Endothelial cell of umbilical vein (primary cell): Measurements from ENCODE around the gene ESCO1. TPM values are rescaled to one million over a fixed set of nuclear protein-coding genes. Genes with fewer than 3 reads are reported as not detected.

Experiments
- BruUV-seq: library from RNA; stranded (reverse); fragments of 400-500 nt; replicated peaks from 2 replicates; lab custom pipeline; 2021; lab: Mats Ljungman, UMichigan
- CTCF ChIA-PET: fragments of 300-600, 350-600 bp; sonication (Branson Sonifier 250); formaldehyde crosslinking; loops from one replicate; lab custom pipeline; 2021; ENCODE audit warnings: antibody characterized with exemption, inconsistent platforms; lab: Charles Lee
- POLR2A ChIA-PET: fragments of 300-600, 350-600 bp; sonication (Branson Sonifier 250); formaldehyde crosslinking; loops from one replicate; lab custom pipeline; 2021; ENCODE audit warnings: antibody characterized with exemption, inconsistent platforms; lab: Charles Lee
- DNase-seq: peaks from one replicate; pipeline ENCODE4 v3.0.0-alpha.2; 2011; ENCODE audit warnings: low read depth, low spot score
- FAIRE-seq: peaks from 2 replicates; lab custom pipeline; 2011; peaks lifted over from hg19 to GRCh38; lab: Jason Lieb, UNC
- H2AFZ ChIP-seq: 2 replicates; pipeline ENCODE4 v1.6.0; 2012; ENCODE audit warnings: low read depth, low read length, control low read depth, inconsistent platforms
- H3K27ac ChIP-seq: 2 replicates; pipeline ENCODE4 v1.5.1; 2011; ENCODE audit warnings: low read depth, mild to moderate bottlenecking, control low read depth, low read length, moderate library complexity; ENCODE audit not compliant: insufficient read depth
- H3K27me3 ChIP-seq, 2 experiments: 2 replicates each; pipeline versions ENCODE4 v1.6.0 to v1.6.1; 2011; ENCODE audit warnings: low read length in 2 of 2, mixed read lengths in 1 of 2; ENCODE audit not compliant: control insufficient read depth in 2 of 2, insufficient read depth in 2 of 2
- H3K36me3 ChIP-seq, 2 experiments: 2 replicates in 1 of 2; 3 replicates in 1 of 2; pipeline ENCODE4 v1.5.1; 2011; ENCODE audit warnings: low read length in 2 of 2, mild to moderate bottlenecking in 1 of 2, moderate library complexity in 1 of 2; ENCODE audit not compliant: control insufficient read depth in 2 of 2, insufficient read depth in 2 of 2; ENCODE audit errors: extremely low read depth in 1 of 2
- H3K4me1 ChIP-seq: 3 replicates; pipeline ENCODE4 v1.5.1; 2011; ENCODE audit warnings: mild to moderate bottlenecking, low read length; ENCODE audit not compliant: control insufficient read depth, insufficient read depth; ENCODE audit errors: extremely low read depth
- H3K4me2 ChIP-seq: 2 replicates; pipeline ENCODE4 v1.6.1; 2011; ENCODE audit warnings: low read length, control low read depth, mixed read lengths; ENCODE audit not compliant: insufficient read depth
- H3K4me3 ChIP-seq, 3 experiments: fragments of 200-600 bp in 1 of 3; sonication (generic), shearing (Covaris generic) in 1 of 3; replicated peaks in 1 of 3; 2 replicates each; pipeline ENCODE4 v1.5.1; 2011 to 2016; ENCODE audit warnings: control low read depth in 3 of 3, low read length in 3 of 3, mild to moderate bottlenecking in 2 of 3, inconsistent platforms in 1 of 3, low read depth in 1 of 3, moderate library complexity in 1 of 3; ENCODE audit not compliant: insufficient read depth in 1 of 3
- H3K79me2 ChIP-seq: 2 replicates; pipeline ENCODE4 v1.6.0; 2012; ENCODE audit warnings: low read length, inconsistent platforms; ENCODE audit not compliant: control insufficient read depth, insufficient read depth
- H3K9ac ChIP-seq: replicated peaks from 2 replicates; pipeline ENCODE3; 2011; ENCODE audit warnings: low read length, control low read depth; ENCODE audit not compliant: insufficient read depth; ENCODE audit errors: extremely low read depth
- H3K9me1 ChIP-seq: replicated peaks from 3 replicates; pipeline ENCODE4 v1.6.0; 2011; ENCODE audit warnings: mild to moderate bottlenecking, low read length; ENCODE audit not compliant: control insufficient read depth, insufficient read depth; ENCODE audit errors: extremely low read depth
- H3K9me3 ChIP-seq: replicated peaks from 2 replicates; pipeline ENCODE4 v1.5.1; 2012; ENCODE audit warnings: low read length, inconsistent platforms; ENCODE audit not compliant: control insufficient read depth, insufficient read depth
- H4K20me1 ChIP-seq: replicated peaks from 2 replicates; pipeline ENCODE3; 2011; ENCODE audit warnings: mild to moderate bottlenecking, low read length; ENCODE audit not compliant: control insufficient read depth, insufficient read depth; ENCODE audit errors: extremely low read depth
- EZH2 ChIP-seq: IDR thresholded peaks from 2 replicates; pipeline ENCODE4 v1.6.1; 2012; ENCODE audit warnings: borderline replicate concordance, low read depth, mild to moderate bottlenecking, moderate library complexity, low read length, inconsistent platforms; ENCODE audit not compliant: severe bottlenecking
- FOS ChIP-seq: IDR thresholded peaks from 2 replicates; pipeline ENCODE4 v1.6.1; 2011; ENCODE audit warnings: mild to moderate bottlenecking, low read length, moderate library complexity, borderline replicate concordance; ENCODE audit not compliant: insufficient read depth
- GATA2 ChIP-seq: IDR thresholded peaks from 2 replicates; pipeline ENCODE4 v1.7.0; 2011; ENCODE audit warnings: low read depth, mild to moderate bottlenecking, moderate library complexity, mixed read lengths, low read length; ENCODE audit not compliant: insufficient read length, insufficient read depth
- JUN ChIP-seq: IDR thresholded peaks from 2 replicates; pipeline ENCODE4 v1.6.1; 2011; ENCODE audit warnings: borderline replicate concordance, low read depth; ENCODE audit not compliant: insufficient read length, insufficient read depth
- MYC ChIP-seq: IDR thresholded peaks from one replicate; pipeline ENCODE4 v1.6.1; 2011; ENCODE audit warnings: mild to moderate bottlenecking, low read depth, low read length
- POLR2A ChIP-seq: IDR thresholded peaks from 2 replicates; pipeline ENCODE4 v1.6.1; 2012; ENCODE audit warnings: low read depth, mild to moderate bottlenecking, control low read depth, low read length
- POLR2AphosphoS5 ChIP-seq: IDR thresholded peaks from 2 replicates; pipeline ENCODE4 v1.6.1; 2012; ENCODE audit warnings: low read depth, mild to moderate bottlenecking, control low read depth, low read length, moderate library complexity; ENCODE audit not compliant: insufficient read depth
- dilution Hi-C: fragments of 300-500 bp; cut with MboI; formaldehyde crosslinking; loops from one replicate; pipeline ENCODE4 v1.15.0; 2019; ENCODE audit warnings: low sequenced_read_pairs; ENCODE audit not compliant: extremely low pct_ligation_motif_present
- intact Hi-C: fragments of 100-400 bp; cut with micrococcal nuclease; formaldehyde crosslinking; loops from one replicate; pipeline ENCODE4 v1.10.0; 2022
- polyA plus RNA-seq, 4 experiments: library from polyadenylated mRNA; depleted of rRNA in 3 of 4; stranded (reverse) in 3 of 4; unstranded in 1 of 4; fragments of >200 nt; gene quantifications; 2 replicates each; pipeline versions ENCODE4 v1.2.1 to v1.2.3, GENCODE V29; 2011 to 2012; ENCODE audit warnings: missing spikeins in 1 of 4
- total RNA-seq: library from RNA; stranded (reverse); gene quantifications from 2 replicates; pipeline ENCODE4 v1.2.3, GENCODE V29; 2021
- TF ChIP-seq, protein P1 (sequence below): IDR thresholded peaks from 2 replicates; pipeline ENCODE4 v1.6.1; 2011; ENCODE audit not compliant: insufficient read depth, insufficient read length
- TF ChIP-seq, protein P2 (sequence below), 2 donors: IDR thresholded peaks; 1 replicate in 1 of 2; 2 replicates in 1 of 2; pipeline ENCODE4 v1.5.1; 2011; ENCODE audit warnings: low read length in 2 of 2, mild to moderate bottlenecking in 2 of 2, moderate library complexity in 2 of 2, control low read depth in 1 of 2, inconsistent platforms in 1 of 2, low read depth in 1 of 2; ENCODE audit not compliant: insufficient read depth in 1 of 2; ENCODE audit errors: extremely low read depth in 1 of 2

Gene ESCO1
- total and polyA plus RNA-seq, 2 donors (not counting 3 experiments of a cell fraction or from before 2014, with no cell fraction given), result 2.1 to 12.0 TPM

DNA sequence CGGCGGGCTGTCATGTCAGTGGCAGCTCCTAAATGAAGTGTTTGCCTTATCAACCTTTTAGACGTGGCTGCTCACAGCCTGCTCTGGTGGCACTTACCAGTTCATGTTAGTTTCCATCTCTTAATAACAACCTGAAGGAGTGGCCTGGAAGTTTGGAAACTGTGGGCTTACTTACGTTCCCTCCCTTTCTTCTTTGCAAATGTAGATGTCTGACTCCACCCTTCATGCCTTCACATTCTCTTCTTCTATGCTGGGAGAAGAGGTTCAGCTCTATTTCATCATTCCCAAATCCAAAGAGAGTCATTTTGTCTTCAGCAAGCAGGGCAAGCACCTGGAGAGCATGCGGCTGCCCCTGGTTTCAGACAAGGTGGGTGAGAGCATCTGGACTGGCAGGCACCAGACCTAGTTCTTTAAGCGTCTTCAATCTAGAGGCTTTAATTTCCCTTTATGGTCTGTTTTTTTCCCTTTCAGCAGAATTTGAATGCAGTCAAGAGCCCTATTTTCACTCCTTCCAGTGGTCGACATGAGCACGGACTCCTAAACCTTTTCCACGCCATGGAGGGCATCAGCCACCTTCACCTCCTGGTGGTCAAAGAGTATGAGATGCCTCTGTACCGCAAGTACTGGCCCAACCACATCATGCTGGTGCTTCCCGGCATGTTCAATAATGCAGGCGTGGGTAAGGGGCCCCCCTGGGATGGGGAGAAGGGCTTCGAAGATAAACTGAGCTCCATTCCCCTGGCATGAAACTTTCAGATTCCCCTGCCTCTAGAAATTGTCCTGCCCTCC lies 92.4 kb downstream of the ESCO1 start:
- no peak overlapping the region for H2AFZ ChIP-seq
- H3K9me3 ChIP-seq, result no peaks in the 10 kb centered on the region
- TF ChIP-seq, protein P1, sequence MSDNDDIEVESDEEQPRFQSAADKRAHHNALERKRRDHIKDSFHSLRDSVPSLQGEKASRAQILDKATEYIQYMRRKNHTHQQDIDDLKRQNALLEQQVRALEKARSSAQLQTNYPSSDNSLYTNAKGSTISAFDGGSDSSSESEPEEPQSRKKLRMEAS, result no peak
- no peak for TF ChIP-seq JUN
- dilution Hi-C loops (no loop called here), intact Hi-C loops (no loop called here)
- H4K20me1 ChIP-seq, result no peaks in the 10 kb centered on the region
- POLR2A ChIA-PET, result no interaction called here
- H3K27me3 ChIP-seq, result no peaks in the 10 kb centered on the region
- H3K27ac ChIP-seq, result no peak overlapping the region
- H3K9ac ChIP-seq, result no peak overlapping the region
- H3K36me3 ChIP-seq, result no peaks in the 10 kb centered on the region
- no peak for DNase-seq
- FAIRE-seq, result no peak
- H3K79me2 ChIP-seq, result no peaks in the 10 kb centered on the region
- no peak overlapping the region for H3K4me2 ChIP-seq
- CTCF ChIA-PET, result interaction anchor here (0.6 to 2.4 kb wide), 5 partner anchors 12 to 313 kb away, joined by 3 to 20 read pairs (median 7); partner anchors contain the start of gene ESCO1
- H3K9me1 ChIP-seq, result no peaks in the 10 kb centered on the region
- H3K4me1 ChIP-seq, result no peaks in the 10 kb centered on the region
- H3K4me3 ChIP-seq, result no peak overlapping the region
- no TSS peak for BruUV-seq

DNA sequence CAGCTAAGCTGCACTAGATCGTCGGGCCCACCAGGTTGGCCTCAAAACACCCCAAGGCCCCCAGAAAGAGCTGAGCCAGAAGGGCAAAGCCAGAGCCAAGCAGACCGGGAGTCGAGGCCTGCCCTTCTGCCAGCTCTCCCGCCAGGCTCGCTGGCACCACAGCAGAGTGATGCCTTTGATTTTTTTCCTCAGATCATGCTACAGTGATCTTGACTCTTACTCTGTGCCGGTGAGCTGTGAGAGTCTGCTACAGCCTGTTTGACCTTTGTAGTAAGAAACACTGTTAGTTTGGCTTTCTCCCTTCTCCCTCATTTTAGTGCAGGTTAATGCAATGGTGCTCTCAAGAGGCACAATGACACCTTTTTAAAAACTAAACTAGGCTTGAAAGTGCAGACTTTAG lies 97.8 kb downstream of the ESCO1 start:
- Histone ChIP-seq H3K4me2 (no peak overlapping the region), H2AFZ (no peak overlapping the region), H3K9ac (no peak overlapping the region), H4K20me1 (no peaks in the 10 kb centered on the region), H3K9me3 (no peaks in the 10 kb centered on the region), H3K9me1 (no peaks in the 10 kb centered on the region), H3K4me3 (no peak overlapping the region), H3K27ac (no peak overlapping the region), H3K36me3 (no peaks in the 10 kb centered on the region), H3K4me1 (no peaks in the 10 kb centered on the region), H3K79me2 (no peaks in the 10 kb centered on the region), H3K27me3 (no peaks in the 10 kb centered on the region)
- dilution Hi-C loops, result no loop called here
- TF ChIP-seq MYC (no peak), POLR2A (no peak), POLR2AphosphoS5 (no peak), JUN (no peak), FOS (no peak), GATA2 (no peak), EZH2 (no peak)
- TF ChIP-seq, protein P2, sequence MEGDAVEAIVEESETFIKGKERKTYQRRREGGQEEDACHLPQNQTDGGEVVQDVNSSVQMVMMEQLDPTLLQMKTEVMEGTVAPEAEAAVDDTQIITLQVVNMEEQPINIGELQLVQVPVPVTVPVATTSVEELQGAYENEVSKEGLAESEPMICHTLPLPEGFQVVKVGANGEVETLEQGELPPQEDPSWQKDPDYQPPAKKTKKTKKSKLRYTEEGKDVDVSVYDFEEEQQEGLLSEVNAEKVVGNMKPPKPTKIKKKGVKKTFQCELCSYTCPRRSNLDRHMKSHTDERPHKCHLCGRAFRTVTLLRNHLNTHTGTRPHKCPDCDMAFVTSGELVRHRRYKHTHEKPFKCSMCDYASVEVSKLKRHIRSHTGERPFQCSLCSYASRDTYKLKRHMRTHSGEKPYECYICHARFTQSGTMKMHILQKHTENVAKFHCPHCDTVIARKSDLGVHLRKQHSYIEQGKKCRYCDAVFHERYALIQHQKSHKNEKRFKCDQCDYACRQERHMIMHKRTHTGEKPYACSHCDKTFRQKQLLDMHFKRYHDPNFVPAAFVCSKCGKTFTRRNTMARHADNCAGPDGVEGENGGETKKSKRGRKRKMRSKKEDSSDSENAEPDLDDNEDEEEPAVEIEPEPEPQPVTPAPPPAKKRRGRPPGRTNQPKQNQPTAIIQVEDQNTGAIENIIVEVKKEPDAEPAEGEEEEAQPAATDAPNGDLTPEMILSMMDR (IDR thresholded peaks at IDR 0.05; ENCODE audit: extremely low read depth in 1 of 2, insufficient read depth in 1 of 2, low read depth in 1 of 2, low read length in 2 of 2), result no peak
- TF ChIP-seq, protein P1, result no peak
- DNase-seq (no peak), FAIRE-seq (no peak)
- CTCF ChIA-PET, result interaction anchor here (1.3 to 2.5 kb wide), 2 partner anchors 14 to 98 kb away, joined by 3 to 13 read pairs; partner anchors contain the start of gene ESCO1
- POLR2A ChIA-PET, result no interaction called here
- no TSS peak for BruUV-seq
- intact Hi-C loops, result no loop called here
